Measurements from ENCODE around the gene ANKRD33B. TPM values are rescaled to one million over a fixed set of nuclear protein-coding genes. Genes with fewer than 3 reads are reported as not detected.

ANKRD33B gene
- total RNA-seq, 1 experiment from 2014 or later: 3.1 TPM

DNA sequence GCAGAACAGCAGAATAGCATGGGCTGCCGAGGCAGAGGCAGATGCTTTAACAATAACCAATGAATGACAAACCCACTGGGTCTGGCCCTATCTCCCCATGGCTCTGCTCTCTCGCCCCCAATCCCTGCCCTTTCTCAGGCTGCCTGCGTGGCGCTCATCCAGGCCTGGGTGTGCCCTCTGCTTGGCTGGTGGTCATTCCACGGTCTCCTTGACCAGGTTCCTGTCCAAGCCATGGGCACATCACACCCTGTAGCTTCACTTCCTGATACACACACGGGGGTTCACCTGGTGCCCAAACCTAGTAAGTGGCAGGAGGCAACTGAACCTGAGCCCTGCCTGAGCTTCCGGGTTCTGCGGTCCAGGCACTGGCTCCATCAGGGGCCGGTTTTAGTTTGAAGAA, 109.5 kb downstream of the ANKRD33B start:
- TF ChIP-seq, protein P1, sequence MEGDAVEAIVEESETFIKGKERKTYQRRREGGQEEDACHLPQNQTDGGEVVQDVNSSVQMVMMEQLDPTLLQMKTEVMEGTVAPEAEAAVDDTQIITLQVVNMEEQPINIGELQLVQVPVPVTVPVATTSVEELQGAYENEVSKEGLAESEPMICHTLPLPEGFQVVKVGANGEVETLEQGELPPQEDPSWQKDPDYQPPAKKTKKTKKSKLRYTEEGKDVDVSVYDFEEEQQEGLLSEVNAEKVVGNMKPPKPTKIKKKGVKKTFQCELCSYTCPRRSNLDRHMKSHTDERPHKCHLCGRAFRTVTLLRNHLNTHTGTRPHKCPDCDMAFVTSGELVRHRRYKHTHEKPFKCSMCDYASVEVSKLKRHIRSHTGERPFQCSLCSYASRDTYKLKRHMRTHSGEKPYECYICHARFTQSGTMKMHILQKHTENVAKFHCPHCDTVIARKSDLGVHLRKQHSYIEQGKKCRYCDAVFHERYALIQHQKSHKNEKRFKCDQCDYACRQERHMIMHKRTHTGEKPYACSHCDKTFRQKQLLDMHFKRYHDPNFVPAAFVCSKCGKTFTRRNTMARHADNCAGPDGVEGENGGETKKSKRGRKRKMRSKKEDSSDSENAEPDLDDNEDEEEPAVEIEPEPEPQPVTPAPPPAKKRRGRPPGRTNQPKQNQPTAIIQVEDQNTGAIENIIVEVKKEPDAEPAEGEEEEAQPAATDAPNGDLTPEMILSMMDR (IDR thresholded peaks at IDR 0.05; ENCODE audit: unreplicated experiment): no peak
- peaks cover 7% of the 10 kb centered on the region for H3K36me3 Mint-ChIP-seq (ENCODE audit: insufficient read depth, unreplicated experiment)
- no peaks in the 10 kb centered on the region for H3K27me3 Mint-ChIP-seq (ENCODE audit: insufficient read depth, unreplicated experiment)
- H3K9me3 Mint-ChIP-seq (ENCODE audit: unreplicated experiment): no peaks in the 10 kb centered on the region
- H3K27ac Mint-ChIP-seq (ENCODE audit: low read depth, unreplicated experiment): no peak overlapping the region
- DNase-seq (ENCODE audit: unreplicated experiment): no peak
- intact Hi-C loops (cut with micrococcal nuclease): no loop called here
- ChIA-PET CTCF (no interaction called here), POLR2A (interaction anchor here (0.6 kb wide), 1 partner anchor 11 kb away, joined by 4 read pairs; no protein-coding TSS in a partner anchor)
- no peak overlapping the region for H3K4me3 Mint-ChIP-seq (ENCODE audit: unreplicated experiment)
- no TSS peak for BruUV-seq (replicated peaks)
- H3K4me1 Mint-ChIP-seq (ENCODE audit: insufficient read depth, unreplicated experiment): no peaks in the 10 kb centered on the region

DNA sequence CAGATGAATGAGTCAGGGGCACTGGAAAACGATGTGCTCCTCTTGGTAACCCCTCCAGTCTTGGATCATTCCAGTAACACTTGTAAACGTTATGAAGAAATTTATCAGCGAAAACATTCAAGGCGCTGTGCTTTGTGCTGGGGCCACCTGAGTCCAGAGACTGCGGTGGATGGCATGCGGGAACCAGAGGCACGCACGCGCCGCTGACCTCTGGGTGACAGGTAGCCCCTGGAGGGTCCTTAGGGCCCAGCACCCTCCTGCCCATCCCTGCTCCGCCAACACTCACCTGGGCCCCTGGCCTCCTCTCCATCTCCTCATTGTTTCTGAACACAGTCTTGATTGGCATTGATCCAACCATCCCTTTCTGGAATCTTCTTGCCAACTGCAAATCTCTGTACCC, 110.2 kb downstream of the ANKRD33B start:
- peaks cover 7% of the 10 kb centered on the region for H3K36me3 Mint-ChIP-seq (ENCODE audit: insufficient read depth, unreplicated experiment)
- POLR2A ChIA-PET: interaction anchor here (0.6 kb wide), 1 partner anchor 10 kb away, joined by 4 read pairs; no protein-coding TSS in a partner anchor
- BruUV-seq (replicated peaks): no TSS peak
- CTCF ChIA-PET: no interaction called here
- no peak overlapping the region for H3K27ac Mint-ChIP-seq (ENCODE audit: low read depth, unreplicated experiment)
- no peak overlapping the region for H3K4me3 Mint-ChIP-seq (ENCODE audit: unreplicated experiment)
- no peaks in the 10 kb centered on the region for H3K9me3 Mint-ChIP-seq (ENCODE audit: unreplicated experiment)
- no peaks in the 10 kb centered on the region for H3K4me1 Mint-ChIP-seq (ENCODE audit: insufficient read depth, unreplicated experiment)
- TF ChIP-seq, protein P1 (IDR thresholded peaks at IDR 0.05; ENCODE audit: unreplicated experiment): no peak
- no peaks in the 10 kb centered on the region for H3K27me3 Mint-ChIP-seq (ENCODE audit: insufficient read depth, unreplicated experiment)
- no peak for DNase-seq (ENCODE audit: unreplicated experiment)
- intact Hi-C loops (cut with micrococcal nuclease): no loop called here

DNA sequence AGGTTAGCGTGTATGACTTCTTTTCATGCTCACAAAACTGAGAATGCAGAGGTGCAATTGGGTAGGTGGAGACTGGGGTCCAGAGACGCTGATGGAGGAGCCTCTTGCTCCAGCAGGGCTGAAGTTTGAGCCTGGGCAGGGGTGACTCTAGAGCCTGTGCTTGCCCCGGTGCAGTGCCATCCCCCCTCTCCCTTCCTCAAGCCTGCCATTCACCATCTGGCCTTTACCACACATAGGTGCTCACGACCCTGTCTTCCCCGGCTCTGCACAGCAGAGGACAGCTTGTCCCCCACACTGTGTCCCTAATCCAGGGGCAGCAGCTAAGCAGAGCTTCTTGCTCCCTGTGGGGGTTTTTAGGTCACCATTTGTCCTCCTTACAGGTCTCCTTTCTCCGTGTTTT, 110.7 kb downstream of the ANKRD33B start:
- no TSS peak for BruUV-seq (replicated peaks)
- Mint-ChIP-seq H3K4me1 (ENCODE audit: insufficient read depth, unreplicated experiment) (no peaks in the 10 kb centered on the region), H3K27me3 (ENCODE audit: insufficient read depth, unreplicated experiment) (no peaks in the 10 kb centered on the region), H3K9me3 (ENCODE audit: unreplicated experiment) (no peaks in the 10 kb centered on the region), H3K36me3 (ENCODE audit: insufficient read depth, unreplicated experiment) (peaks cover 8% of the 10 kb centered on the region), H3K27ac (ENCODE audit: low read depth, unreplicated experiment) (no peak overlapping the region), H3K4me3 (ENCODE audit: unreplicated experiment) (no peak overlapping the region)
- DNase-seq (ENCODE audit: unreplicated experiment): no peak
- TF ChIP-seq, protein P1 (IDR thresholded peaks at IDR 0.05; ENCODE audit: unreplicated experiment): no peak
- intact Hi-C loops (cut with micrococcal nuclease): no loop called here
- ChIA-PET CTCF (interaction anchor here (1.0 to 1.3 kb wide), 2 partner anchors 10 to 27 kb away, joined by 3 to 4 read pairs; no protein-coding TSS in a partner anchor), POLR2A (no interaction called here)

DNA sequence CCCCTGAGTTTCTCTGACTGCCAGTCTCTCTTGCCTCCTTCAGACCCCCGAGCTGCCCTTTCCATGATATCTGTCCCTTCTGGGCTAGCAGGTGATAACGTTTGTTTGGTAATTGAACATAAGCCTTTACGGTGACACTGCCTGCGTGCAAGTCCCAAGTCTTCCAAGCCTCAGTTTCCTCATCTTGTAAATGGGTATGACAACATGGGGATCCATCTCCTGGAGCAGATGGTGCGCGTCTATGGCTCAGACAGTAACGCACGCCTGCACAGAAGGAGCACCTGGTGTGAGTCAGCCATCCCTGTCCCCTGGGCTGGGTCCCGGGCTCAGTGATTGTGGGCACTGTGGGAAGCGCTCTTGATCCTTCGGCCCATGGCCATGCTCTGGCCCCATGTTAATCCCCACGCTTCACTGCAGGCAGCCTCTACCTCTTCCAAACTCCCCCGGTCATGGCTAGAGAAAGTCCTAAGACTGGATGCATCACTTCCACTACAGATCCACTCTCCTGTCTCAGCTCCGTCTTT, 111.4 kb downstream of the ANKRD33B start:
- no peaks in the 10 kb centered on the region for H3K9me3 Mint-ChIP-seq (ENCODE audit: unreplicated experiment)
- no peak overlapping the region for H3K27ac Mint-ChIP-seq (ENCODE audit: low read depth, unreplicated experiment)
- H3K4me1 Mint-ChIP-seq (ENCODE audit: insufficient read depth, unreplicated experiment): no peaks in the 10 kb centered on the region
- TF ChIP-seq, protein P1 (IDR thresholded peaks at IDR 0.05; ENCODE audit: unreplicated experiment): no peak
- DNase-seq (ENCODE audit: unreplicated experiment): no peak
- peaks cover 15% of the 10 kb centered on the region for H3K36me3 Mint-ChIP-seq (ENCODE audit: insufficient read depth, unreplicated experiment)
- no TSS peak for BruUV-seq (replicated peaks)
- no peaks in the 10 kb centered on the region for H3K27me3 Mint-ChIP-seq (ENCODE audit: insufficient read depth, unreplicated experiment)
- CTCF ChIA-PET: interaction anchor here (0.6 to 1.3 kb wide), 4 partner anchors 9 to 129 kb away, joined by 3 to 4 read pairs (median 4); no protein-coding TSS in a partner anchor
- intact Hi-C loops (cut with micrococcal nuclease): no loop called here
- H3K4me3 Mint-ChIP-seq (ENCODE audit: unreplicated experiment): no peak overlapping the region
- POLR2A ChIA-PET: no interaction called here
